ENCODE results near the gene PIH1D2. TPM values are rescaled to one million over a fixed set of nuclear protein-coding genes. Genes with fewer than 3 reads are reported as not detected.

Gene PIH1D2
- total and polyA plus RNA-seq, 2 of the 8 experiments (the other 6 are each of a cell fraction or from before 2014, with no cell fraction given): 0.53 to 0.73 TPM

- H3K79me1 ChIP-seq (ENCODE audit: low read depth, low read length): no peaks in the 10 kb centered on the region
- no peak overlapping the region for H2BK120ac ChIP-seq (replicated peaks; ENCODE audit: low read depth, low read length)
- H3K14ac ChIP-seq (ENCODE audit: insufficient read length): no peak overlapping the region
- no peak overlapping the region for H2BK12ac ChIP-seq (ENCODE audit: low read depth, low read length)
- H2BK5ac ChIP-seq (ENCODE audit: low read depth, low read length): no peak overlapping the region
- no peak overlapping the region for H2AFZ ChIP-seq (ENCODE audit: low read length)
- CTCF ChIA-PET (ENCODE audit: partially characterized antibody): interaction anchor here (0.6 to 9.3 kb wide), 24 partner anchors 8 to 778 kb away, joined by 3 to 104 read pairs (median 4); partner anchors contain the start of genes BCO2 and IL18
- H3K79me2 ChIP-seq (ENCODE audit: control insufficient read depth in 1 of 2, insufficient read depth in 2 of 2, low read length in 2 of 2): no peaks in the 10 kb centered on the region
- H3K4me1 ChIP-seq (replicated peaks in 1 of 4; ENCODE audit: control insufficient read depth in 3 of 4, insufficient read depth in 4 of 4, low read length in 3 of 4): no peaks in the 10 kb centered on the region
- no peak overlapping the region for H4K5ac ChIP-seq (ENCODE audit: insufficient read length, low read depth, low read length)
- DNase-seq (ENCODE audit: low read depth in 1 of 2, low spot score in 2 of 2) (no peak), FAIRE-seq (no peak)
- no peak overlapping the region for H3K4me3 ChIP-seq (ENCODE audit: extremely low read depth in 1 of 4, insufficient read depth in 2 of 4, low read depth in 3 of 4, low read length in 4 of 4)
- no peaks in the 10 kb centered on the region for H3K23me2 ChIP-seq (ENCODE audit: low read depth, low read length)
- no peak overlapping the region for H3K27ac ChIP-seq (ENCODE audit: low read depth, low read length)
- no peak overlapping the region for H3K4me2 ChIP-seq (ENCODE audit: insufficient read depth in 1 of 2, low read depth in 2 of 2, low read length in 2 of 2)
- no peak overlapping the region for H3K23ac ChIP-seq (ENCODE audit: insufficient read length)
- H3K9me3 ChIP-seq (ENCODE audit: insufficient read depth in 2 of 2, low read depth in 1 of 2, low read length in 1 of 2): no peaks in the 10 kb centered on the region
- WGBS, 2 experiments (ENCODE audit: extremely low coverage in 1 of 2, insufficient coverage in 1 of 2, insufficient read length in 1 of 2, insufficient replicate concordance in 2 of 2, low coverage in 1 of 2, low lambda C conversion rate in 2 of 2, missing lambda C conversion rate in 1 of 2): 100% methylated on average over 2 of the region's 2 CpGs; no CpG with 5 or more reads in 1 of the 2 experiments
- H3K4ac ChIP-seq (replicated peaks; ENCODE audit: insufficient read length, low read depth, low read length): no peak overlapping the region
- no peak overlapping the region for H4K91ac ChIP-seq (replicated peaks; ENCODE audit: insufficient read length, low read length)
- no peak overlapping the region for H2BK20ac ChIP-seq (ENCODE audit: low read length)
- POLR2A ChIA-PET (ENCODE audit: partially characterized antibody): no interaction called here
- no peak overlapping the region for H3K18ac ChIP-seq (ENCODE audit: extremely low read depth, low read length)
- H2AK5ac ChIP-seq (ENCODE audit: low read depth, low read length): no peak overlapping the region
- H3K36me3 ChIP-seq (ENCODE audit: control insufficient read depth in 2 of 4, insufficient read depth in 4 of 4, low read length in 3 of 4): no peaks in the 10 kb centered on the region
- H3K9ac ChIP-seq (replicated peaks in 1 of 4; ENCODE audit: extremely low read depth in 1 of 4, low read depth in 3 of 4, low read length in 3 of 4): no peak overlapping the region
- no peak overlapping the region for H3K56ac ChIP-seq (replicated peaks; ENCODE audit: insufficient read length, low read depth, low read length)
- no peak overlapping the region for H4K8ac ChIP-seq (ENCODE audit: extremely low read depth, insufficient read depth, low read length)
- no peak overlapping the region for H2BK15ac ChIP-seq (ENCODE audit: low read length)
- no peaks in the 10 kb centered on the region for H4K20me1 ChIP-seq (replicated peaks in 1 of 2; ENCODE audit: control insufficient read depth in 1 of 2, insufficient read depth in 2 of 2, low read length in 2 of 2)
- no peaks in the 10 kb centered on the region for H3K27me3 ChIP-seq (replicated peaks in 1 of 4; ENCODE audit: control insufficient read depth in 3 of 4, extremely low read depth in 1 of 4, insufficient read depth in 3 of 4, low read length in 3 of 4)
- no peak for TF ChIP-seq HDAC6 (IDR thresholded peaks at IDR 0.05; ENCODE audit: low read depth, low read length)
- TF ChIP-seq HDAC2 (IDR thresholded peaks at IDR 0.05; ENCODE audit: borderline replicate concordance in 1 of 2, low read depth in 2 of 2, low read length in 2 of 2): no peak
- TF ChIP-seq ATF3 (IDR thresholded peaks at IDR 0.05; ENCODE audit: insufficient read depth, low read depth, low read length): no peak
- TF ChIP-seq MAFK (IDR thresholded peaks at IDR 0.05; ENCODE audit: low read depth, low read length): no peak
- TF ChIP-seq RFX5 (IDR thresholded peaks at IDR 0.05; ENCODE audit: borderline replicate concordance, low read depth, low read length): no peak
Measured at GRCh38 chr11:112114460-112114859, 40.6 kb upstream of the PIH1D2 start.

Measured in H1 (cell line).